HG03571 (cell line): ENCODE data around the gene IFI27L1.
A peak's percentile ranks its signal among the peaks of the same experiment; 100 is the strongest.

ENCODE experiments used
- ATAC-seq: cut with Tn5 transposase; IDR thresholded peaks from one replicate; pipeline ENCODE4 v1.9.1; 2021; ENCODE audit not compliant: unreplicated experiment

The IFI27L1 gene

DNA sequence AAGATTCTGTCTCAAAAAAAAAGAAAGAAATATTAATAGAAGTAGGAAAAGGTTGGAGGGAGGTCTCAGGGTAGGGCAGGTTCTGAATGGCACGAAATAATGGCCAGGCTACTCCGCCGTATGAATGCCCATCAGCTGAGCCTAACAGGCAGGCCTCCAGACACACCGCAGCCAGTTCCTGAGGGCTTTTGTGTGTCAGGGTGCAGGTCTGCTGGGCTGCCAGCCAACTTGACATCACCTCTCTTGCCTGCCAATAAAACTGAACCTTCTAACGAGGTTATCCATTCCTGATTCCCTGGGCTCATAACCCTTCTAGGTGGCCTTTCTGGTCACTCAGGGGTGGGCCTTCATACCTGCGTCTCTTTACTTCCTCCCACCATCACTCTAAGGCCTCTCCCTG is 32.4 kb downstream of the IFI27L1 start:
- no peak for ATAC-seq

DNA sequence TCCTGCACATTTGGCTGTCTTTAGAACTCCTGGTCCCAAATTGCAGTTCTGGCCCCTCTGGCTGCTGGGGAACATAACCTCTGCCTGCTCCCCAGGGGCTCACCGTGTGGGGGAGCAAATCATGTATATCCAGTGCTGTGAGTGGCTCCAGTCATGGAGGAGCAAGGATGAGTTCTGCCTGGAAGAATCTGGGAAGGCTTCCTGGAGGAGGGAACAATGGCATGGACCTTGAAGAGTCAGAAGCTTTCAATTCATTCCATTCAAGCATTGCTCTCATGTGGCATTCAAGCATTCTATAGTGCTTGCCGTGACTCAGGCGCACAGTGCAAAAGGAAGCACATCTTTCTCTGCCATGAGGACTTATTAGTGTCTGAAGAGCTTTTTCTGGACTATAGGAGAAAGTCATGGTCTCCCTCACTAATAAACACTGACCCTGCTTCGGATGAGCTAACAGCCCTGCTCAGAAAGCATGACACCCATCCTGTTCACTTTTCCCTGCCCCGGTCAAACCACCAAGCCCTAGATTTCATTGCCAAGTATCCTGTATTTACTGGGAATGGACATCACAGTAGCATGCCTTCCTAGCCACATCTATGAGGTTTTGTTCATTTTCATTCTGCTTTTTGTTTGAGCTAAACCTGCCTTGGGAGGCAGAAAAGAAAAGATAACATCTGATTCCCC is 32.9 kb downstream of the IFI27L1 start:
- no peak for ATAC-seq

DNA sequence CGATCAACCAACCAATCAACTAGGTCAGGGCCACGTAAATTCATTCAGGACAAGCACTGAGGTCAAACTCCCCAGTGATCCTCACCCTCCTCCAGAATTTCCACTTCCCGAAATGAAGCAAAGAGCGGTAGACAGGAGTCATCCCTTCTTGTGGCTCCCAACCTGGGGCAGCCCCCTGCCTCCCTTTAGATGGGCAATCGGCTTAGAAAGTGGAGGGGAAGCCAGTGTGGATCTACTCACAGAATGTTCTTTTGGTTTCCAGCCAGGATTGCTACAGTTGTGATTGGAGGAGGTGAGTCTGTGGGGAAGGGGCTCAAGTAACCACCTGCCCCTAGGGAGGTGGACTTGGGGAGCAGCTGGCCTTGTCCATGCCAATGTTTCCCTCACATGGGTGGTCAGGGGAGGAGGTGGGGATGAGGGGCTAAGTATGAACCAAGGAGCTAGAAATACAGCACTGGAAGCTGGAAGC is 33.5 kb downstream of the IFI27L1 start:
- ATAC-seq, result no peak

DNA sequence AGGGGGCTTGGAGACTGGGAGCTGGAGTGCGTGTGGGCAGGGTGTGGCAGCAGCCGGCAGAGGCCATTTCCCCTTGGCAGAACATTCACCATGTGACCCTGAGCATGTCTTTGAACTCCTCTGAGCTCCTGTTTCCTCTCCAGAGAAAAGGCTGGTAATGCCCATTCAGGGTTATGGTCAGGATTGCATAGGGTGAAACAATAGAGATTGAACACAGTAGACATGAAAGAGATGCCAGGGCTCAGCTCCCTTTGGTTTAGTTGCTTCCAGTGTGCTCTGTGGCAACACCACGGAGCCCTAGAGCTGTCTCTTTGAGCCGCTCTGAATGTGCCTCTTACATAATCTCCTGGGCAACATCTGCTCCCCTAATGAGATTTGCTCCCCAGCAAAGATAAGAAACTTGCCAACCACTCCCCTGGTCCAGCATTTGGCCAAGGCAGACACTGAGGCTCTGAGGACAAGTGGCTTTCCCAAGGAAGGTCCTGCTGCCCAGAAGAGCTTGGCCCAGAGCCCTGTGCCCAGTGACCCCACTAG is 34.0 kb downstream of the IFI27L1 start:
- ATAC-seq, result no peak

DNA sequence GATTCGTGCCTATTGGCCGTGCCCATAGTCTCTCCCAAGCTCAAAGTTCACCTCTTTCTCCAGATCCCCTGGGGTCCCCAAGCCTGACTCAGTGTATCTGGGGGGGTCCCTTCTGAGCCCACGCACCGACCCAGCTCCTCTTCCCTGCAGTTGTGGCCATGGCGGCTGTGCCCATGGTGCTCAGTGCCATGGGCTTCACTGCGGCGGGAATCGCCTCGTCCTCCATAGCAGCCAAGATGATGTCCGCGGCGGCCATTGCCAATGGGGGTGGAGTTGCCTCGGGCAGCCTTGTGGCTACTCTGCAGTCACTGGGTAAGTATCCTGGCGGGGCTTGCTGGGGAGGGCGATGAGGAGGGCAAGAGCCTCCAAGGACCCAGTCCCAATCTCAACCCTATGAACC is 34.5 kb downstream of the IFI27L1 start:
- ATAC-seq, result no peak

DNA sequence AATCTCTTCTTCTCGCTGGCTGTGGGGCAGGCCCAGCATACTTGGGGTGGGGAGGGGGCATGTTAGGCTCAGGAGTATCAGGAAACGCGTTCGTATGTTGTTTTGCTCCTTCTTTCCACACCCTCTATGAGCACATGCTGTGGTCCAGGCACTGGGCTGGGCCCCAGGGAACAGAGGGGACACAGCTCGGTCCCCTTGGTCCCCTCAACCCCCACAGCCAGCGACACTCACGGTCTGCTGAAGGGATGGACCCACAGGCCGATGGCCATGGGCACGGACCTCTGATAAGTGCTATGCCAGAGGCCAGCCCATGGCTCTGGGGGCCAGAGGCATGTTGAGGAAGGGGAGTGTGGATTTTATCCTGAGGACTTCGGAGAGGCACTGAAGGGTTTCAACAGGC is 35.6 kb downstream of the IFI27L1 start:
- ATAC-seq, result no peak

DNA sequence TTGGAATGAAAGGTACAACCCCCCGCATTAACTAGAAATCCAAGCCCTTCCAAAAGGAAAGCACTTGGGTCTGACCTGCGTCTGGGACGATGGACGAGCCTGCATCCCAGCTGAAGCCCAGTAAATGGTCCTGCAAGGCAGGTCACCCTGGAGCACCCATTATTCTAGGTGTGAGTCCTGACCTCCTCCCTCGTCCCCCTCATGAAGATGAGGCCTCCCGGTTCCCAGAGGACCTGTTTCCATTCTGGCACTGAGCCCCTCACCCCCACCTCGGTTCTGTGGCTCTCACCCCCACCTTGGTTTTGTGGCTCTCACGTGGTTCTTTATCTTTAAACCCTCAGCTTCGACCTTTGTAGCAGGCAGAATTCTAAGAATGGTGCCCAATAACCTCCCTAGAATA is 36.7 kb downstream of the IFI27L1 start:
- no peak for ATAC-seq

DNA sequence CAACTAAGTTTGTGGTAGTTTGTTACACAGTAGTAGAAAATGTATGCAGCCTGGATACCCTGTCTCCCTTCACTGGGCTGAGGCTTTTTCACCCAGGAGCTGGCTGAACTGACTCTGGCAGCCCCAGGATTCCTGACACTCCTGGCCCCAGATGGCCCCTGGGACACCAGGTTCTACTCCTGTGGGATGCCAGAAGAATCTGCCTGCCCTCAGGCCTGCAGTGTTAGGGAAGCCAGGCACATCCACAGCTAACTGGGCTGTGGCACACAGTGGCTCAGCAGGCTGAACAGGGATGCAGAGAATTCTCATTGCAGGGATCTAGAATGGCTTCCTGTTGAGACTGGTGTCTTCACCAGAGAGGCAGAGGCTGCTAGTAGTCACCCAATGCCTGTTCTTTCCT is 38.0 kb downstream of the IFI27L1 start:
- ATAC-seq, result no peak

DNA sequence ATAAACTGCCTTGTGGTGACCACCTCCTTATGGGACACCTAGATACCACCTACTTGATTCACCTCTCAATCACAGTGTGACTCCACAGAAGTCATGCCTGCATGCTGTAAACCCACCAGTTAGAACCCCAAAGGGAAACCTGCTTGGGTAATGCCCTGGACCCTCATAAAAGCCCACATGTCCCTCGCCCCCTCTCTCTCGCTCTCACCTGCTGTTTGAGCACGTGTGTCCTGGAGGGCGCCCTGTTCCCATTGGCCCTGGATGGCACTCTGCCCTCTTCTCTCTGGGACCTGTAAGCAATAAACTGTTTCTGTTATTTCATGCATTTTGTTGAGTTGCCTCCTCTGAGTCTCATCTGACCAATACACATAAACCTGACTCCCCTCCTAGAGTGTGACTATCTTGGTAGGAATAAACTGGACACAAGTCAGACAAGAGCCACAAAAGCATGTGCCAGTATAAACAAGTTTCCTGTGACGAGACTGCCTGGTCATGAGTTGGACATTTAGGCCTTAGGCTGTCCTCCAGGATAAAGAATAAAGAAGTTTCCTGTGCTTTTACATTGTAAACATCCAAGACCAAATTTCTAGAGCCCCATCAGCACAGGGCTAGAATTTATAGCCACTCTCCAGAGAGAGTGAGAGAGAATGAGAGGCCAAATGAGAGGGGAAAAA is 39.7 kb downstream of the IFI27L1 start:
- ATAC-seq, result no peak

DNA sequence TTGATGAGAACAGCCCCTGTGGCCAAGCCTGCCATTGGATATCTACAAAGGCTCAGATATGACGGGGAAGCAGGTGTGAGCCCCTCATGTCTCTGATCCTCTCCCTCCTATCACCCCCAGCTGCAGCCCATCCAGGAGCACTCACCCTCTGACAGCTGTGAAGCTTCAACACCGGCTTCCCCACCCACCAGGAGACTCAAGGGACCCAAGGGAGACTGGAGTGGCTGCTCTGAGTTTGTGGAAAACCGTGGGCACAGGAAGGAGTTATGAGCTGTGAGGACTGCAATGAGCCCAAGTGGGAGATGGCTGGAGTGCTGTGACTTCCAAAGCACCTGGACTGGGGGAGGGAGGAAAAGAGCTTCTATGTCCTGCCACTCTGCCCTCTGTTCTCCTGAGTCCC is 40.4 kb downstream of the IFI27L1 start:
- no peak for ATAC-seq

DNA sequence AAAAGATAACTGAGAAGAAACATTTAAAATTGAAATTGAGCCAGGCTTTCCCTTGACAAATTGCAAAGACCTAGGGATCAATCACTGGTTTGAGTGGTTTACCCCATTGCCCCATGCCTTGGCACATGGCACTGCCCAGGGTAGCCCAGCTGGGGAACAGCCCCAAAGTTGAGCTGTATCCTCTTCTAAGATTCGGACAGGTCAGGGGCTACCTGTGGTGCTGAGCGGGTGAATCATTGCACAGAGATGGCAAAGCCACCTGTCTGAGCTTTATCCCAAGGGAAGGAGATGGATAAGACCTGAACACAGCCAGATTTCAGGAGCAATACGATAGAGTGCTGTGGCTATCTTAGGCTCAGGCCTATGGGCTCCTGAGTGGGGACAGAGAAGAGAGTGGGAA is 41.3 kb downstream of the IFI27L1 start:
- ATAC-seq, result no peak

DNA sequence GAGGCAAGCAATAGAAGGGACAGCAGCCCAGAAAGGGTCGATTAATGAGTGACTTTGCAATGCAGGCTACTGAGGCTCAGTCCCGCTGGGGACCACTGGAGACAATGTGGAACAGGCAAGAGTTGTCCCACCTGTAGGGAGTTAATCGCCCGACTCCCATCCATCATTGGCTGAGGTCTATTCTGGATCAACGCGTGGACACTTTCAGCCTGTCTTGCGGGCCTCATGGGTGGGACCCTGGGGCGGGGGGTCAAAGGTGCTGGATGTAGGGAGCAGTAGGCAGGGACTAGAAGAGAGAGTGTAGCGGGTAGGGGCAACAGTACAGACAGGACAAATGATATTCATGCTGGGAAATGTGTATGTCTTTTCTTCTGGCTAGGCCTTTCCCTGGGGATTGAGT is 42.2 kb downstream of the IFI27L1 start:
- no peak for ATAC-seq

DNA sequence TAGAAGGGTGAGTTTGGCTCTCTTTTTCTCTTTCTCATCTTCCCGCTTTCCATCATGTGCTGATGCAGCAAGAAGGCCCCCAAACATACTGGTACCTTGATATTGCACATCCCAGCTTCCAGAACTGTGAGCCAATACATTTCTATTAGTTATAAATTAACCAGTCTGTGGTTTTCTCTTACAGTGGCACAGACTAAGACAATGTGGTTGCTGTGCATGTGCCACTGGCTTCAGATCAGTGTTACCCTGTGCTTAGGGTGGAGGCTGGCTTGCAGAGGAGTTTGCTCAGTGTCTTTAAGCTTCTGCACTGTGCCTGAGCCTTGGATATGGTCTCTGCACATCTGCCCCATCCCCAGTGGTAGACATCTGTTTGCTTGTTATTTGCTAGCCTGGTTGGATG is 42.8 kb downstream of the IFI27L1 start:
- no peak for ATAC-seq

DNA sequence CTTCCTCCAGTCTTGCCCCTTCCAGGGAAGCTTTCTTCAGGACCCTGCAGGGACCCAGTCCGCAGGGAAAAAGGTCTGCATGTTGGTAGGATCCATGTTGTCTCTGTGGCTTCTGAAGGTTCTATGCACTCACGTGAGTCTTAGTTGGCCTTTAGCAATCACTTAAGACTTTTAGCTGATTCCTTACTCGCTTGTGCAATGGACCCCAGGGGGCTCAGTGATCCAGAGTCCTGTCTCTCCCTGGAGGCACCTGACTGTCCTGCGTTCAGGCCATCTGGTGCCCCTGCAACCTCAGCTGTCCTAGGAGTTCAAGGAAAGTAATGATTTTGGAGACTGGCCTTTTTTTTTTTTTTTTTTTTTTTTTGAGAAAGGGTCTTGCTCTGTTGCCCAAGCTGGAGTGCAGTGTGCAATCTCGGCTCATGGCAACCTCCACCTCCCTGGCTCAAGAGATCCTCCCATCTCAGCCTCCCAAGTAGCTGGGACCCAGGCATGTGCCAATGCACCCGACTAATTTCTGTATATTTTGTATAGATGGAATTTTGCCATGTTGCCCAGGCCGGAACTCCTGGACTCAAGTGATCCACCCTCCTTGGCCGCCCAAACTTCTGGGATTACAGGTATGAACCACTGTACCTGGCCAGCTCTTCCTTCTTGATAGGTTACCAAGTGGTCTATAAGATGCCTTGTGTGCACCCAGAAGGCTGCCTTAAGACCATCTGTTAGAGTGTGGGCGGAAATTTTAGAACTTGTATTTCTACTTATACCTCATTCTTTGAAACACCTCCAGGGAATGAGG is 43.7 kb downstream of the IFI27L1 start:
- no peak for ATAC-seq

DNA sequence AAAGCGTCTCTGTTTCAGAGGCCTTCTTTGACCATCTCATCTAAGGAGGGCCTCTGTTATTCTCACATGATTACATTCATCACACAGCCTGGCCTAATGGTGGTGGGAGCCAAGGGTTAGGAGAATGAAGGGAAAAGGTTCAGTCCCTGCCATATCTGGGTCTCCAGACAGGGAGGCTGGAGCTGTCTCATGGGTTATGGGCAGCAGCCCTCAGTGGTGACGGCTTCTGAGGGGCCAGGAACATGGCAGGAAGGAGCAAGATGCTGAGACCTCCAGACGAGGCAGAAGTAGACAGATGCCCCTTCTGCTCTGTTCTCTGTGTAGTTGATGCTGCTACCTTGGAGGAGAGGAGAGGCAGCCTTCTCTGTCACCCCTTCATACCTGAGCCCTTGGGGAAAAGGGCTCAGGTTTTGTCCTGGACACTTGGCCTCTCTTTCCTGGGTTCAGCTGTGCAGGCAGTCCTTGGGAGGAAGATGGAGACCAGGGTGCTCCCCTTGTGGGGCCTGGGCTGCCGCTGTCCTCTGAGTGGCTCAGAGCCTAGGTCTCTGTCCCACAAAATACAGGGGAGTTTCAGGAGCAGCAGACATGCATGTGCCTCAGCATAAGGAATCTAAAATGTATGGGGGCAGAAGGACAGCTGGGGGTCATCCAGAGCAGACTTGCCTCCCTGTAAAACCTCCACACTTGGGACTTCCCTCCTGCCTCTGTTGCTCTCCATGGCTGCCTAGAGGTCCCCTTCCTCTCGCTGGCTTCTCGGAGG is 44.7 kb downstream of the IFI27L1 start:
- no peak for ATAC-seq

DNA sequence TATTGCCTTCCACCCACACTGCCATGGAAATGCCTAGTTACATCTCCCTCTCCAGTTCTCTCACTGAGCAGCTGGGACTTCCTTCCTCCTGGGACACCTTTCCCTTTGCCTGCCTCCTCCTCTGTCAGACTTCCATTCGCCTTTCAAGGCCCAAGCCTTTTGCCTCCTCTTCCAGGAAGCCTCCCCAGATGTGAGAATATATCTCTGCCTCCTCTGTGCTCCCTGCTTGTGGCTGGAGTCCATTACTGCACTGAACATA is 45.2 kb downstream of the IFI27L1 start:
- no peak for ATAC-seq

DNA sequence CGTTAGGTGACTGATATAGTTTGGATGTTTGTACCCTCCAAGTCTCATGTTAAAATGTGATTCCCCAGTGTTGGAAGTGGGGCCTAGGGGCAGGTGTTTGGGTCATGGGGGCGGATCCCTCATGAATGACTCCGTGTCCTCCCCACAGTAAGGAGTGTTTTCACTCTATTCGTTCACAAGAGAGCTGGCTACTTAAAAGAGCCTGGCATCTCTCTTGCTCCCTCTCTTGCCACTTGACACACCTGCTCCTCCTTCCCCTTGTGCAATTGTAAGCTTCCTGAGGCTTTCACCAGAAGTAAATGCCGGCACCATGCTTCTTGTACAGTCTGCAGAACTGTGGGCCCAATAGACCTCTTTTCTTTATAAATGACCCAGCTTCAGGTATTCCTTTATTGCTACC is 45.7 kb downstream of the IFI27L1 start:
- ATAC-seq, result no peak

DNA sequence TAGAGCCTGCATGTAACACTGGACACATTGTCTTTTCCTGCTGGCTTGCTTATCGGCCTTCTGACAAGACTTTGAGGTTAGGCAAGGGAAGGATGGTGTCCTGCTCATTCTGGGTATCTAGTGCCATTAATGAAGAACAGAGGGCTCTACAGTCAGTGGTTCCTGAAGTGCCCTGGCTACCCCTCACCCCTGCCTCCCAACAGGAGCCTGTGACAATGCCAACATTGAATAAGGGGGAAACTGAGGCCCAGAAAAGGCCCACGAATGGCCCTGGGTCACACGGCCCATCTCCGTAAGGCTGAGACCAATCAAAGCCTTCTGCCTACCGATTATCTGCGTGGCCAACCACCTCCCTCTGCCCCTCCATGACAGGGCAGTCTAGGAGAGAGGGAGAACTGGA is 46.2 kb downstream of the IFI27L1 start:
- no peak for ATAC-seq

DNA sequence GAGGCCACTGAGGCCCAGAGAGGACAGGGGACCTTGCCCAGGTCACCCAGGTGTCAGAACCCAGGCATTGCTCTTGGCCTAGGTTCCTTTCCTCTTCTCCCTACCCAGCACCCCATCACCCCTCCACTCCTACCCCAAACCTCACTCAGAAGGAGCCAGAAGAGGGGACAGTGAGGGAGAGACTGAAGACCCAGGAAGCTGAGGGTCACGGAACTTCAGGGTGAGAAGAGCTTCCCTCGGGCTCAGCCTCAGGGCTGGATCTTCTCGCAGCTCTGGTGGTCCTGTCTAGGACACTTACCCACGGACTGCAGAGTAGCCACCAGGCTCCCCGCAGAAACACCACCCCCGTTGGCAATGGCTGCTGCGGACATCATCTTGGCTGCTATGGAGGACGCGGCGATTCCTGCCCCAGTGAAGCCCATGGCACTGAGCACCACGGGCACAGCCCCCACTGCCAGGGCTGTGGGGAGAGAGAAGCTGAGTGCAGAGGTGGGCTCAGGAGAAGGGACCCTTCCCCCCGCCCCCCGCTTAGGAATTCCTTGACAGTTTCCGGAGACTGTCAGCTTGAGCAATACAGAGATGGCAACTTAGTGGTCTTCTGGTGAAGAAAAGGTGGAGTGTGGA is 47.2 kb downstream of the IFI27L1 start:
- ATAC-seq, result no peak

DNA sequence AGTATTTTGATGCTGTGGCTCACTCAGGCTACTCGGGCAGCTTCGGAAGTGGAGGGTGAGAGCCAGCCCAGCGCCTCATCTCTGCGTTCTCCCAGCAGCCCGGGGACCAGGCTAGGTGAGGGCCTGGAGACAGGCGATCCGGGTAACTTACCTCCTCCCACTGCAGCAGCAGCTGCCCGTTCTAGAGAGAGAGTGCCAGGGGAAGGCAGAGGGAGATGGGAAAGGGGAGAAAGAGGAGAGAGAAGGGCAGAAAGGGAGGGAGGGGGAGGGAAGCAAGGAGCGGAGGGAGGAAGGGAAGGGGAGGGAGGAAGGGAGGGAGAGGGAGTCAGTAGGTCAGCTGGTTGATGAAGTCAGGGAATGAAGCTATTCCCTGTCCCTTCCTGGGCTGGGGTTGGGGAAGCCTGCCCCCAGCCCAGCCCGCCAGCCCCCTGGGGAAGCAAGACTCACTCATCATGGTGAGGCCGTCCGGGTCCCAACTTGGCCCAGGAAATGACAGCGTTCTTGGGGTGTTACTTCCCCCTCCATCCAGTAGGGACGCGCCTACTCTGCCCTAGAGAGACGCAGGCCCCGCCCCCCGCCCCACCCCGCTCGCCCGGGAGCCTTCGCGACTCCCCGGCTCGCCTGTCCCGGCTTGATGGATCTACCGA is 48.1 kb downstream of the IFI27L1 start, which contains the start of gene IFI27L2:
TSS of gene IFI27L2 (minus strand) at position 494 of the 647 bp plus-strand sequence. CDS start at position 454, 40 bp downstream.
- ATAC-seq, result peak; percentile 97
